Hindlimb muscle (tissue), 1 donor: ENCODE data around the gene INHA. TPM values are rescaled to one million over a fixed set of nuclear protein-coding genes. Genes with fewer than 3 reads are reported as not detected.

Experiments used
- DNase-seq: peaks from one replicate; pipeline ENCODE4 v3.0.0-alpha.2; 2013
- polyA plus RNA-seq: library from polyadenylated mRNA; unstranded; fragments of 120-200 nt; gene quantifications from one replicate; pipeline ENCODE4 v1.2.1, GENCODE V29; 2013; ENCODE audit not compliant: insufficient read length

Gene INHA
- polyA plus RNA-seq, 1 donor: 0.97 TPM

DNA sequence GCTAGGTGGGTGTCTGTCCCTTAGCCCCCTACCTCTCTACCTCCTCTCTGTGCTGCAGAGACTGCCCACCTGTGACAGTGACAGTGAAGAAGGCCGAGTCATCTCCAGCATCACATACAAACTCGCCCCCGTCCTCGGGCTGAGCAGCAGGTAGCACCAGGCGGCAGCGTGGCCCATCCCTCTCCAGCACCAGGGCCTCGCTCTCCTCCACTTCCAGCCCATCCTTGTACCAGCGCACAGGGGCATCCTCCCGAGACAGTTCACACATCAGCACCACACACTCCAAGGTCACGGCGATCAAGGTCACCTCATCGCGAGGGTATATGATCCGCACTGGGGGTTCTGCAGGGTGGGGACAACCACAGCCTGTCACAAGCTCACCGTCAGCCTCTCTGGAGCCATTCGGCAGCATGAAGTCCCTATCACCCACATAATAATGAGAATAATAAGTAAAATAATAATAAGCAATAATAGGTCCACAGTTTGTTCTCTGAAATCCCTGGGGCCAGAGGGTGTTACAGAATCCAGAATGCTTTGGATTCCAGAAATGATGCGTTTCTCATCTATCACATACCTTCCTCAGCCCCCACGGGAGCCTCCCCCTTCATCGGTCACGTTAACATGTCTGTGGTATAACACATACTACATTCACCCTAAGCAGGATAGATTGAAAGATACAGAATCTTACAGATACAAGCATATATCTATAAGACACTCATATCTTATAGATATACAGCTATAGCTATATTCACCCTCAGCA is 12.8 kb upstream of the INHA start:
- DNase-seq: no peak

DNA sequence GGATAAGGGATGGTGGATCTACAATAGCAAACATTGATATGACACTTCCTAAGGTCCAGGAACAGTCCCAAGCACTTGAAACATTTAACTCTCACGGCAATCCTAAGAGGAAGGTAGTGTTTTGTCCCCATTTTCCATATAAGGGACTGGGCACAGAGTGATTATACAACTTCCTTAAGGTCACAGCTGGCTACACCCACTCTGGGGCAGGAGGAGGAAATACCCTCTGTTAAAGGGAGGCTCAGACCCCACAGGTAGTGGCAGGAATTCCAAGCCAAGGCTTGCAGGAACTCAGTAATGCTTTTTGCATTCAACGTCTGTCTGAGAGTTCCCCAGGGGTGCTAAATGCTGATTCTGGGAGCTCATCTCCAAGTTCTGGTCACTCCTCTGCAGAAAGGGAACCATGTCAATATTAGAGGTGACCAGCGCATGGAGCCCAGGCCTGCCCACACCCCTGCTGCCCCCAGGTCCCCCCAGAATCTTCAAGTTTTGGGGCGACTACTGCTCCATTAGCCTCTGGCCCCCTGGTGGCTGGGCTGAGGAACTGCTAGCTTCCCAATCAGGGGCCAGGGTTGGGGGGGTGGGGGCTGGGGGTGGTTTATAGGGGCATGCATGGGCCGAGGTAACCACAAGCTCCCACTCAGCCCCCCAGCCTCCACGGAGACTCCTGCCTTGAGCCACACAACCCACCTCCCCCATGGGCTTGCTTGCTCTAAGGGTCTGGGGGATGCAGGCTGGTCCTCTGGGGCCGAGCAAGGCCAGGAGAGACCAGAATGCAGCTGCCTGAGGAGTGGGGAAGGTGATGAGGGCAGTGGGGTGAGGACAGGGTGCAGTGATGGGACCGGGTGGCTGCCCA is 11.8 kb upstream of the INHA start:
- no peak for DNase-seq

DNA sequence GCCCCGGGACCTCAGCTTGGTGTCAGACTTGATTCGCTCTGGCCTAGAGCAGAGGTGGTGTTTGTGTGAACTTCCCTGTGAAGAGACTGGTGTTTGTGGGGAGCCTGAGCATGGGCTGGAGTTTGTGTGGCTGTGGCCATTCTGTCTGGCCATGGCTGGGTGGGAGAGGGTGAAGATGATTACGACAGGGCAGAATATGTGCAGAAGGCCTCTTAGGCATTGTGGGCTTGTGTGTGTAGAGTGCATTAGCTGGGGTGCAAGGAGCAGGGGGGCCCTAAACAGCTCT is 11.3 kb upstream of the INHA start:
- DNase-seq: no peak

DNA sequence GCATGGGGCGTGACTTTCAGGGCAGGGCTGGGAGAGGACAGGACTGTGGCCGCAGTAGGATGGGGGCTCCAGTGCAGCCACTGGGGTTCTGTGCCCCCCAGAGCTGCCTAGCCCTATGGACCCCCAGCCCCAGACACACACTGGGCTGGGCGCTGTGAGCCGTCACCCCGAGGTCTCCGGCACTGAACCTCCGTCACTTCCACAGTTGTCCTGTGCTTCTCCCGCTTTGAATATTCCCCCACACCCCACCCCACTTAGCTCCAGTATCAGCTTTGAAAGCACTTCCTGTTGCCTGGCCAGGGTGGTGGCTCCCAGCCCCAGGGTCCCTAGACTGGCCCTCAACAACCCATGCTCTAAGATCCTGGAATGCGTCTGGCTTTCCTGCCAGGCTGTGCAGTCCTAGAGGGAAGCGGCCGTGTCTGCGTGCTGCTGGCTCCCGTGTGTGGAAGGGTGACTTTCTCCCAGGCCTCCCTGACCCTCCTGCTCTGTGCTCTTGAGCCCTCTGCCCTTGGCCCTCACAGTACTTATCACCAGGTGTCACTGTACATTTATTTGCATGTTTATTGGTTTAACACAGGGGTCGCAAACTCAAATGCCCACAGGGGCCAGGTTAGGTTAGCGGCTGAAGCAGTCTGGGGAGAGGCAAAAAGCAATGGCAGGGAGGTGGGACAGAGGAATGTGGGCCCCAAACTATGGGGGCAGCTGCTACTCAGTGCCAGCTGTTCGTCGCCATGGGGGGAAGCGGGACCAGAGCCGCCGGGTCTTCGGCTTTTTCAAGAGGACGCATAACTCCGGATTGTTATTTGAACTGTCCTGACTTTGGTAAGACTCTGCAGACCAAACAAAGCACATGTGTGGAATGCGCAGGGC is 10.7 kb upstream of the INHA start:
- no peak for DNase-seq

DNA sequence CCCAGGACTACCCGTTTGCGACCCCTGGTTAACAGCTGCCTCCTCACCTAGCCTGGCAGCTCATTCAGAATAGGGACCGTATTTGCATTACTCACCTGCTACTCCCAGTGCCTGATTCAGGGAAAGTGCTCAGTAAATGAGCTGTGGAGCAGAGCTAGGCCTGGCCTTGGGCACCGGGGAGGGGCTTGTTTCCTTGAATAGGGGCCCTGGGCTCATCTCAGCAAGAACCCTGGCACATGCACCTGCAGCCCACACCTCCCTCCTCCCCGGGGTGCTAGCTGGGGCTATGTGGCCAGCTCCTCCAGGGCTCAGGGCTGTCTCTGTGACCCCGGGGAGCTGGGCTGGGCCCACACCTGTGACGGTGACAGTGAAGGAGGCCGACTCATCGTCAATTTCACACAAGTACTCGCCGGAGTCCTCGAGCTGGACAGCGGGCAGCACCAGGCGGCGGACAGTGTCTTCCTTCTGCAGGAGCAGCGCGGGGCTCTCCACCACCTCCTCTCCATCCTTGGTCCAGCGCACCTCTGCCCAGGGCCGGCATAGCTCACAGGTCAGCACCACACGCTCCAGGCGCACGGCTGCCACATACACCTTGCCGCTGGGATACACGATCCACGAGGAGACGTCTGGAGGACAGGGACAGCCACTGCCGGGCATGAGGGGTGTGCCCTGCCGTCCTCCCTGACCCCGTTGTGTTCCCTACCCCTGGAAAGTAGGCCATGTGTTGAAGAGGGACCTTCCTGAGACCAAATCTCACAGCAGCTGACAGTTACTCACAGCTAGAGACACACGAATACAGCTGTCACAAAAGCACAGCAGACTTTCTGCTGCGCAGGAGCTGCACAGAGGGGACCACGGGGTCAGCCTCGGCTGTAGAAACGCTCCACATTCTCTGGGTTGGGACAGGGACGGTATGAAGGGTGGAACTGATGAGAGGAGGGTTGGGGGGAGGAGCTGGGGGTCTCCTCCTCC is 9.8 kb upstream of the INHA start:
- DNase-seq: no peak

DNA sequence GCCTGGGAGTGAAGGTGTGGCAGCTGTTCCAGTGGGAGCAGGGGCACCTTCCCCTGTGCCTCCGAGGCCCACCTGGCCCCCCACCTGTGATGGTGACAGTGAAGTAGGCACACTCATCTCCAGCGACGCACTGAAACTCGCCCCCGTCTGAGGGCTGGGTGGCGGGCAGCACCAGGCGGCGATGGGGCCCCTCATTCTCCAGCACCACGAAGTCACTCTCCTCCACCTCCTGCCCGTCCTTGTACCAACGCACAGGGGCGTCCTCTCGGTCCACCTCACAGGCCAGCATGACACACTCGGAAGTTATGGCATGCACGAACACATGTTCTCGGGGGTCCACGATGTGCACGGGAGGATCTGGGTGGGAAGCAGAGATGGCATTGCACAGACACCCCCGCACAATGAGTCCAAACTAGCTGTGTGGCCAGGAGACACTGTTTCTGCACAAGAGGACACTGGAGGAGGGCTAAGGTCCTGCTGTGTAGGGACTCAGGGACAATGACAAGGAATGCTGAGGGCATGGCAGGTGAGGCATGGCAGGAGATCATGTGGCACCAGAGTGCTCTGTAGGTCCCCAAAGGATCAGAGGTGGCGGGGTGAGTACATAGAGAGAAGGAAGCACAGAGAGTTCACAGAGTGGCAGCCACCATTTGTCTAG is 8.7 kb upstream of the INHA start:
- DNase-seq: no peak

DNA sequence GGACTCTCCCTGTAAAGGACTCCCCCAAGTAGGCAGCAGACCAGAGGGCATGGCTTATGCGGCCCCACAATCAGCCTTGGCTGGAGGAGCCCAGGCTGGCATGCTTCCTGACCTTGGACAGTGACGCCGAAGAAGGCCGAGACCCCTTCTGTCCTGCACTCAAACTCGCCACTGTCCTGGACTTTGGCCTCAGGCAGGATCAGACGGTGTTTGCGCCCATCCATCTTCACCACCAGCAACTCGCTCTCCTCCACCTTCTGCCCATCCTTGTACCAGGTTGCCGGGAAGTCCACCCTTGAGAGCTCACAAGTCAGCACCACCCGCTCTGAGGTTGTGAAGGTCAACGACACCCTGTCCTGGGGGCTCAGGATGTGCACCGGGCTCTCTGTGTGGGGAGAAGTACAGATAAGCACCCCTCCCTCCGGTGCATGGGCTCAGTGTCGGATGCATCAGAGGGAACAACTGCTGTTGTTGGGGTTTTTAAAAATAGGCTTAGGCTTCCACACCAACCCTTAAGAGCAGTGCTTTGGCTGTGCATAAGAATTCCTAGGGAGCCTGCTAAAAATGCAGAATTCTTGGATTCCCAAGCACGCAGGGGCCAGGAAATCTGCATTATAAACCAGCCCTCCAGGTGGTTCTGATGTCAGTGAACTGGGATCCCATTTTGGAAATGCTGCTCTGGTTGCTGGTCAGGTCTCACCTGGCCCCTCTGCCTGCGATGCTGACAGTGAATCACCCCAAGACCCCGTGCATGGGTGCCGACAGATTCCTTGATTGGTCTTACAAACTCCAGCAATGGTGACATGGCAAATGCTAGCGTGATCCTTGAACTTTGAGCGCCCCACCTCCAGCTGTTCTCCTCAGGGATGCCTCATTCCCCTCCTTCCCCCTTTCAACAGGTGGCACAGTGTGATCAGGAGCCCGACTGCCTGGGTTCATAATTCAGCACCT is 6.7 kb upstream of the INHA start:
- DNase-seq: no peak

DNA sequence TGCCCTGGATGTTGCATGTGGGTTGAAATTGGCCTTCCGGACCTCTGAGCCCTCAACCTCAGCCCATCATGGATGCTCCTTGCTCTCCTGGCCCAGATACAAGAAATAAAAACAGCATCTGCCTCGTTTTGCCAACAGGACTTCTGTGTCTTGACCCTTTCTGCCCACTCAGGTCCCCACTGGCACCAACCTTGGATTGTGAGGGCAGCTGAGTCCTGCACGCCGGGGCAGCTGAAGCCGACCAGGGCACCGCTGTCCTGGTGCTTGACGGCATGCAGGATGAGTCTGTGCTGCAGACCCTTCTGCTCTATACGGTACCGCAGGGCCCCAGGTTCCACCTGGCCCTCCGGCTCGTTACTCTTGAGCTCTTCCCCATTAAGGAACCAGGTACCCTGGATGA is 5.5 kb upstream of the INHA start:
- no peak for DNase-seq

DNA sequence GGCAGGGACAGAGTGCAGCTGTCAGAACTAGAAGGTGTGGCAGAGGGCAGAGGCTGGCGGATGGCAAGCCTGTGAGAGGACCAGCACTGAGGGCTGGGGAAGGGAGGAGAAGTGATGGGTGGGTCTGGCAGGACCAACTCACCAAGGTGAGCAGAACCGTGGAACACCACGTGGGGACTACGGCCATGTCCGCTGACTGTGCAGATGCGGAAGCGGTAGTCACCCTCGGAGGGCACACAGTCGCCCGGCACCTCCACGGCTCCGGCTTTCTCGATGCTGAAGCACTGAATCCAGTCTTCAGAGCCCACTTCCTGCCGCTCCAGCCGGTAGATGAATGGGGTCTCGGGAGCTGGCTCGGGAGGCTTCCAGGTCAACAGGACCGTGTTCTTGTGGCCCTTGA is 5.0 kb upstream of the INHA start:
- DNase-seq: no peak

DNA sequence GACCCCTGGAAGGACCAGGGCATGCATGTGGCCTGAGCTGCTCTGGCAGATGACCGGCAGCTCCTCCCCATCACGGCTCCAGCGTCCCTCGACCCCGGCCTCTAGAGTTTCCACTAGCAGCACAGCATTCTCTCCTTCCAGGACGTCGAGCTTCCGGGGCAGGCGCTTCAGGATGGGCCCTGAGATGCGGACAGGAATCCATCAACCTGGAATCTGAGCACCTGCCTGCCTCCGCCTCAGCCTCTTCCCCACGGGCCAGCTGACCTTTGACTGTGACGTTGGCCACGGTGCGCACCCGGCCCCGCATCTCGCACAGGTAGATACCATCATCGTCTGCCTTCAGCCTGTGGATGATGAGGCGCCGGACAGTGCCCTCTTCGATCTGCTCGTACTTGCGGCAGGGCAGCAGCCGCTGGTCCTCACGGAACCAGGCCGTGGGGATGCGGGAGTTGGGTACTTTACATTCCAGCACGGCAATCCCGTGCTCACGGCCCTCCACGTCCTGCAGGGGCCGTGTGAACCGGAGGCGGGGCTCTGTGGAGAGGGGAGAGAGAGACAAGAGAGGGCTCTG is 4.2 kb upstream of the INHA start:
- DNase-seq: no peak

DNA sequence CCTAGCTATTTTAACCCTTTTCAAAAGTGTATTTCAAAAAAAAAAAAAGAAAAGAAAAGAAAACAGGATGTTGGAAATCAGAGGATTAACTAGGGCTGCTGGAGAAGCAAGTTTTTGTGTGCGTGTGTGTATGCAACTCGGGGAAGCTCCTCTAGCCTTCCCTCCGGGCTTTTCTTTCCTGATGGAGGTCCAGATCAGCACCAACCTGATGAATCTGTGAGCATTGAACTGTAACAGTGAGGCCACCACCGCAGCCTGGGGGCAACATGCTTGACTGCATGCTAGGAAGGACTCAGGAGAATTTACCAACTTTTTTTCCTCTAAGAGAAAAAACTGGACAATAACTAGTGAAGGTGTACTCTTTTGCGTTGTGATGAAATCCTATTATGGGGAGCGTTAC is 3.1 kb upstream of the INHA start:
- DNase-seq: no peak

DNA sequence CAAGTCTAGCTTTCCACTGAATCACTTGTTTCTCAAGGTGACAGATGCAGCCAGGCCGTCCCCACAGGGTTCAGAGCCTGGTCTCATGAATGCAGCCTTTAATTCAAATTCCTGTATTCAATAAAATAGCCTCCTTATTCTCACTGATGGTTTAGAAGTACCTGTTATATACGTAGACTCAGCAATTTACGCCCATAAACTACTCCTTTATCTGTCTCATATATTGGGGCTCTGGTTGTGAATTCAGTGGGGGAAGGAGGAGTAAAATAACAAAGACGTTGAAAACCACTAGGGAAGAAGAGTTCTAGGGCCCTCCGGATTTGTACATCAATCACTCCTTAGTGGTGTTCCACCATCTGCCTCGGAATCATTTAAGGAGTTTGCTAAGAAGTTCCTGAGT is 2.5 kb upstream of the INHA start:
- no peak for DNase-seq

DNA sequence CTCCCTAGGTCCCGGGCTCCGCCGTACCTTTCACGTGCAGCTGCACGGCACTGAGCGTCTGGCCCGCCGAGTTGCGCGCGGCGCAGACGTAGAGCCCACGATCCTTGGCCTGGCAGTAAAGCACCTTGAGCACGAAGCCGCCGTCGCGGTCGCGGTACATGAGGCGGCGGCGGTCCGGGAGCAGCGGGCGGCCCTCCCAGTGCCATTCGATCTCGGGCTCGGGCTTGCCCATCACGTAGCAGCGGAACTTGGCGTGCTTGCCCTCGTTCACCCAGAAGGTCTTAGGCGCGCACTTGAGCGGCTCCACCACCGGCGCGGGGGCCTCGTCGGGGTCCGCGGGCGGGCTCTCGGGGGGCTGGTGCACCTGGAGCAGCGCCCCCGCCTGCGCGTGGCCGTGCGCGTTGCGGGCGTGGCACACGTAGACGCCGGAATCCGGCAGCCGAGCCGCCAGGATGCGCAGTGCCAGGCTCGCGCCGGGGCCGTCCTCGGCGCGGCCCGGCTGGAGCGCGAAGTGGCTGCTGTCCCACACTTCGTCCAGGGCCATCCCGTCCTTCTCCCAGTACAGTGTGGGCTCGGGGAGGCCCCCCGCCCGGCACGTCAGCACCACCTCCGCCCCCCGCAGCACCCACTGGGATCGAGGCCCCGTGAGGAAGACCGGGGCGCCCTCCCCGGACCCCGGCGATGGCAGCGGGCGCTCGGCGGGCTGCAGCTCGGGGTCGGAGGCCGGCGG is 1.8 kb upstream of the INHA start:
- peak; percentile 37 for DNase-seq

DNA sequence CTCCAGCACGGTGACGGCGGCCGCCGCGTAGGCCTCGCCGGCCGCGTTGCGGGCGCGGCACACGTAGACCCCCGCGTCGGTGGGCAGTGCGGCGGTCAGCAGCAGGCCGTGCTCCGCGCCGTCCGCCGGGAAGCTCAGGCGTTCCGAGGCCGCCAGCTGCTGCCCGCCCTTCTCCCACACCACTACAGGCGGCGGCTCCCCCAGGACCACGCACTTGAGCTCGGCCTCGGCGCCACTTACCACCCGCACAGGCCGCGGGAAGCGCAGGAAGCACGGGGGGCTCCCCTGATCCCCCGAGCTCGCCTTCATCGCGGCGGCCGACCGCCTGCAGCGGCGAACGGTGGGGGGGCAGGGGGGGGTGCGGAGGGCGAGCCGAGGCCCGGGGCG is 1.2 kb upstream of the INHA start:
- DNase-seq: peak; percentile 47

DNA sequence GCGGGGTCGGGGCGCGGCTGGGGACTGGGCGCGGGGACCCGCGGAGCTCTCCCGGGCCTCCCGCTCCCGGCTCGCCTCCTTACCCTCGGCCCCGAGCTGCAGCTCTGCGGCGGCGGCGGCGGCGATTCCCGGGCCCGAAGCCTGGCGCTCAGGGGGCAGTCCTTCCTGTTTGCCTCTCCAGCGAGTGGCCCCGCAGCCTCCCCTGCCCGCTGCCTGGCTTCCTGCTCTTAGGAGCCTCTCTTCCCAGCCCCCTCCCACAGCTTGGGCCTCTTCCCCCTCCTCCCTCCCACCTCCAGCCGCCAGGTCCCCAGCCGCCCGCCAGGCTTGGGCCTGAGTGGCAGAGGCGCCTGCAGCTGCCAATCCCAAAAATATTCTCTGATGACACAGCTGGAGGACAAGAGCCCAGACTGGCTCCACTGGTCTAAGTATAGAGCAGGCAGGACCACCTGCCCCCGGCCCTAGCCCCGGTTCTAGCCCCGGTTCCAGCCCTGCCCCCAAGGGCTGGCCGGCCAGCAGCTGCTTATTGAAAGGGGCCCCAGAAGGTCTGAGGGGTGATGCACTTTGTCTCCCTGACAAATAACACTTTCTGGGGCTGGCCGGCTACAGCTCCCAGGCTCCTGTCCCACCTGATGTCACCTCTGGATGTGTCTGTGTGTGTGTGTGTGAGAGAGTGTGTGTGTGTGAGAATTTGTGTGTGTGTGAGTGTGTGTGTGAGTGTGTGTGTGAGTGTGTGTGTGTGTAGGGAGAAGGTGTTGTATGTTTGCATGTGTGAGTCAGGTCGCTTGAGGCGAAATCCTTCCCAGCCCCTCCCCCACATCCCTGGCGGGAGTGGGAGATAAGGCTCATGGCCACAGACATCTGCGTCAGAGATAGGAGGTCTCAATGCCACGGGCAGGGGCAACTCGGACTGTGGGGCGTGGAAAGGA is 536 bp upstream of the INHA start, which contains the start of gene OBSL1:
Gene OBSL1, minus strand, starts transcription at position 229 of the 926 bp plus-strand sequence. CDS start 307 bp downstream, outside the sequence.
- peak; percentile 75 for DNase-seq

DNA sequence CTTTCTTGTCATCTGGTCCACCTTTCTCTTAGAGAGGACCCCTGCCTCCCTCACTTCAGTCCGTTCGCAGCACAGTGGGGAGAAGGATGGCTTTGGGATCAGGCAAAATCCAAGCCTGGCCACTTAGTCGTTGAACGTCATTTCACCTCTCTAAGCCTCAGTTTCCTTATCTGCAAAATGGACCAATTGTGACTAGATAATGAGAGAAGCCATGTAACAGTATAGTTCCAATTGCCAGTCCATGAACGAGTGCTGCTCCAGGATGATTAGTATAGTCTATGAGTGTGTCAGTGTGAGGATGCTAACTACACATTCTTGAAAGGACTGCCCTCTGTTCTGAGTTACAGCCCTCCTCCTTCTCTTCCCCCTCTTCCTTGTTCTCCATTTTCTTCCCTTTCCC is 1.1 kb downstream of the INHA start:
- DNase-seq: no peak

DNA sequence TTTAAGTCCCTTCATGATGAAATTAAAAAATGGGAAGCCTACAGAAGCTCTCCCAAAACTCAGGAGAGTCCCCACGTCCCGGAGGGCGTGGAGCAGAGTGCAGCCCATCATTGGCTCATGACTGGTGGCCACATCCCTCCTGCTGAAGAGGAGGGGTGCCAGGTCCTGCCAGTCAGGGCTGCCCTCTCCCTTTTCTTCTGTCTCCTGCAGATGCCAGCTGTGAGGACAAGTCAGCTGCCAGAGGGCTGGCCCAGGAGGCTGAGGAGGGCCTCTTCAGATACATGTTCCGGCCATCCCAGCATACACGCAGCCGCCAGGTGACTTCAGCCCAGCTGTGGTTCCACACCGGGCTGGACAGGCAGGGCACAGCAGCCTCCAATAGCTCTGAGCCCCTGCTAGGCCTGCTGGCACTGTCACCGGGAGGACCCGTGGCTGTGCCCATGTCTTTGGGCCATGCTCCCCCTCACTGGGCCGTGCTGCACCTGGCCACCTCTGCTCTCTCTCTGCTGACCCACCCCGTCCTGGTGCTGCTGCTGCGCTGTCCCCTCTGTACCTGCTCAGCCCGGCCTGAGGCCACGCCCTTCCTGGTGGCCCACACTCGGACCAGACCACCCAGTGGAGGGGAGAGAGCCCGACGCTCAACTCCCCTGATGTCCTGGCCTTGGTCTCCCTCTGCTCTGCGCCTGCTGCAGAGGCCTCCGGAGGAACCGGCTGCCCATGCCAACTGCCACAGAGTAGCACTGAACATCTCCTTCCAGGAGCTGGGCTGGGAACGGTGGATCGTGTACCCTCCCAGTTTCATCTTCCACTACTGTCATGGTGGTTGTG is 2.6 kb downstream of the INHA start:
- no peak for DNase-seq
